ENCODE results near the gene ZKSCAN2. TPM values are rescaled to one million over a fixed set of nuclear protein-coding genes. Genes with fewer than 3 reads are reported as not detected.

The ZKSCAN2 gene
- total RNA-seq, 1 experiment from 2014 or later = 4.5 TPM

DNA sequence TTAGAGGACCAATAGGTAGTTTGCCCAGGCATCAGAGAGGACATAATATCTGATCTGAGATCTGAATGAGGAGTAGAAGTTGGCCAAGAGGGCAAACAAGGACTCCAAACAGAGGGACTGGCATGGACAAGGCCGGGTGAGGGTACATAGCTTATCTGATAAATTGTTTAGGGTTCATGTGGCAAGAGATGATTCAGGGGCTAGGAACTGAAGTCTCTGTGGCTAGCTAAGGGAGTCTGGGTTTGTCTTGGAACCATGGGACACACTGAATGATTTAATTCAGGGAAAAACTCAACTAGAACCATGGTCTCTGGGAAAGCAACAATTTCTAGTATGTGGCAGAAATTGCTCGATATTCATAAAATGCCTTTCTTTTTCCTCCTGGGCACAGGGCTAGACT, 45.0 kb downstream of the ZKSCAN2 start:
- TF ChIP-seq, protein P1, sequence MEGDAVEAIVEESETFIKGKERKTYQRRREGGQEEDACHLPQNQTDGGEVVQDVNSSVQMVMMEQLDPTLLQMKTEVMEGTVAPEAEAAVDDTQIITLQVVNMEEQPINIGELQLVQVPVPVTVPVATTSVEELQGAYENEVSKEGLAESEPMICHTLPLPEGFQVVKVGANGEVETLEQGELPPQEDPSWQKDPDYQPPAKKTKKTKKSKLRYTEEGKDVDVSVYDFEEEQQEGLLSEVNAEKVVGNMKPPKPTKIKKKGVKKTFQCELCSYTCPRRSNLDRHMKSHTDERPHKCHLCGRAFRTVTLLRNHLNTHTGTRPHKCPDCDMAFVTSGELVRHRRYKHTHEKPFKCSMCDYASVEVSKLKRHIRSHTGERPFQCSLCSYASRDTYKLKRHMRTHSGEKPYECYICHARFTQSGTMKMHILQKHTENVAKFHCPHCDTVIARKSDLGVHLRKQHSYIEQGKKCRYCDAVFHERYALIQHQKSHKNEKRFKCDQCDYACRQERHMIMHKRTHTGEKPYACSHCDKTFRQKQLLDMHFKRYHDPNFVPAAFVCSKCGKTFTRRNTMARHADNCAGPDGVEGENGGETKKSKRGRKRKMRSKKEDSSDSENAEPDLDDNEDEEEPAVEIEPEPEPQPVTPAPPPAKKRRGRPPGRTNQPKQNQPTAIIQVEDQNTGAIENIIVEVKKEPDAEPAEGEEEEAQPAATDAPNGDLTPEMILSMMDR (conservative IDR thresholded peaks at IDR 0.05) = no peak
- TF ChIP-seq EZH2 (IDR thresholded peaks at IDR 0.05; ENCODE audit: low read depth) = no peak
- no peaks in the 10 kb centered on the region for H3K79me2 ChIP-seq (ENCODE audit: low read depth)
- no peaks in the 10 kb centered on the region for H4K20me1 ChIP-seq (ENCODE audit: insufficient read depth)
- H3K36me3 ChIP-seq (ENCODE audit: low read depth) = no peaks in the 10 kb centered on the region
- no peaks in the 10 kb centered on the region for H3K9me2 ChIP-seq (ENCODE audit: insufficient read depth)
- no peak overlapping the region for H3K4me3 ChIP-seq
- BruUV-seq (replicated peaks) = no TSS peak
- H3K4me1 ChIP-seq (replicated peaks; ENCODE audit: insufficient read depth) = no peaks in the 10 kb centered on the region
- no peaks in the 10 kb centered on the region for H3K9me3 ChIP-seq (ENCODE audit: insufficient read depth, low read depth)
- H3F3A ChIP-seq (ENCODE audit: insufficient read depth, low read depth) = no peaks in the 10 kb centered on the region
- H3K27ac ChIP-seq = no peak overlapping the region
- no peaks in the 10 kb centered on the region for H3K27me3 ChIP-seq (ENCODE audit: insufficient read depth, low read depth)
- intact Hi-C loops (cut with micrococcal nuclease; ENCODE audit: unreplicated experiment) = no loop called here
- POLR2A ChIA-PET (ENCODE audit: unreplicated experiment) = no interaction called here
- no peak overlapping the region for H2AFZ ChIP-seq
- CTCF ChIA-PET = no interaction called here
- no peak for DNase-seq
- no peak overlapping the region for H3K4me2 ChIP-seq

DNA sequence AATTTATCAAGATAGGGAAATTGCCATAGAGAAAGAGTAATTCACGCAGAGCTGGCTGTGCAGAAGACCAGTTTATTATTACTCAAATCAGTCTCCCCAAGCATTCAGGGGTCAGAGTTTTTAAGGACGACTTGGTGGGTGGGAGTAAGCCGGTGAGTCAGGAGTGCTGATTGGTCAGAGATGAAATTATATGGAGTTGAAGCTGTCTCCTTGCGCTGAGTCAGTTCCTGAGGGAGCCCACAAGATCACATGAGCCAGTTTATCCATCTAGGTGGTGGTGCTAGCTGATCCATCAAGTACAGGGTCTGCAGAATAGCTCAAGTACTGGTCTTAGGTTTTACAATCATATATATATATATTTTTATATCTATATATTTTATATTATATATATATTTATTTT, 46.9 kb downstream of the ZKSCAN2 start:
- TF ChIP-seq, protein P1 (conservative IDR thresholded peaks at IDR 0.05) = no peak
- no peak for TF ChIP-seq EZH2 (IDR thresholded peaks at IDR 0.05; ENCODE audit: low read depth)
- Histone ChIP-seq H3K9me2 (ENCODE audit: insufficient read depth) (no peaks in the 10 kb centered on the region), H3F3A (ENCODE audit: insufficient read depth, low read depth) (no peaks in the 10 kb centered on the region), H2AFZ (no peak overlapping the region), H4K20me1 (ENCODE audit: insufficient read depth) (no peaks in the 10 kb centered on the region), H3K27ac (no peak overlapping the region), H3K36me3 (ENCODE audit: low read depth) (no peaks in the 10 kb centered on the region), H3K4me1 (replicated peaks; ENCODE audit: insufficient read depth) (no peaks in the 10 kb centered on the region), H3K9me3 (ENCODE audit: insufficient read depth, low read depth) (no peaks in the 10 kb centered on the region), H3K4me2 (no peak overlapping the region), H3K4me3 (no peak overlapping the region), H3K27me3 (ENCODE audit: insufficient read depth, low read depth) (no peaks in the 10 kb centered on the region), H3K79me2 (ENCODE audit: low read depth) (no peaks in the 10 kb centered on the region)
- BruUV-seq (replicated peaks) = no TSS peak
- intact Hi-C loops (cut with micrococcal nuclease; ENCODE audit: unreplicated experiment) = no loop called here
- ChIA-PET POLR2A (ENCODE audit: unreplicated experiment) (interaction anchor here (0.7 kb wide), 1 partner anchor 99 kb away, joined by 4 read pairs; the partner anchor contains the start of gene LCMT1), CTCF (interaction anchor here (1.4 kb wide), 1 partner anchor 14 kb away, joined by 5 read pairs; no protein-coding TSS in a partner anchor)
- no peak for DNase-seq

DNA sequence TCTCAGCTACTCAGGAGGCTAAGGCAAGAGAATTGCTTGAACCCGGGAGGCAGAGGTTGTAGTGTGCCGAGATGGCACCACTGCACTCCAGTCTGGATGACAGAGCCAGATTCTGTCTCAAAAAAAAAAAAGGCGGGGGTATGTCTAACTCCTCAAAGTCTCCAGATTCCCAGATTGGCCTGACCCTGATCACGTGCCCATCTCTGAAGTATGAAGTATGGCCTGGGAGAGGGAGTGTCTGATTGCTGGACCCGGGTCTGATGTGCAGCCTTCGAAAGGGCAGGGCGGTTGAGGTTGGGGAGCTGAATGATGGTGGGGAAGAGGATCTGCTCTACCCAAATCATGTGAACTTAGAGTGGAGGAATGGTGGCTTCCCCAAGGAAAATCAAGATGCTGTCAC, 58.2 kb downstream of the ZKSCAN2 start:
- POLR2A ChIA-PET (ENCODE audit: unreplicated experiment) = no interaction called here
- no peaks in the 10 kb centered on the region for H4K20me1 ChIP-seq (ENCODE audit: insufficient read depth)
- no peak for TF ChIP-seq EZH2 (IDR thresholded peaks at IDR 0.05; ENCODE audit: low read depth)
- TF ChIP-seq, protein P1 (conservative IDR thresholded peaks at IDR 0.05) = no peak

More for the DNA sequence above, 58.2 kb downstream of the ZKSCAN2 start:
- Histone ChIP-seq H3K4me2 (no peak overlapping the region), H3K9me2 (ENCODE audit: insufficient read depth) (no peaks in the 10 kb centered on the region), H3K79me2 (ENCODE audit: low read depth) (no peaks in the 10 kb centered on the region), H3F3A (ENCODE audit: insufficient read depth, low read depth) (no peaks in the 10 kb centered on the region), H3K27ac (no peak overlapping the region), H3K4me1 (replicated peaks; ENCODE audit: insufficient read depth) (no peaks in the 10 kb centered on the region), H3K27me3 (ENCODE audit: insufficient read depth, low read depth) (no peaks in the 10 kb centered on the region), H3K9me3 (ENCODE audit: insufficient read depth, low read depth) (no peaks in the 10 kb centered on the region), H2AFZ (no peak overlapping the region), H3K4me3 (no peak overlapping the region), H3K36me3 (ENCODE audit: low read depth) (no peaks in the 10 kb centered on the region)
- no TSS peak for BruUV-seq (replicated peaks)
- CTCF ChIA-PET = no interaction called here
- intact Hi-C loops (cut with micrococcal nuclease; ENCODE audit: unreplicated experiment) = no loop called here
- no peak for DNase-seq

Data from PC-9 (cell line).